ENCODE data around the gene NRXN3. TPM values are rescaled to one million over a fixed set of nuclear protein-coding genes. Genes with fewer than 3 reads are reported as not detected.

NRXN3 gene
- total RNA-seq, 1 donor from 2014 or later: 35.6 TPM

DNA sequence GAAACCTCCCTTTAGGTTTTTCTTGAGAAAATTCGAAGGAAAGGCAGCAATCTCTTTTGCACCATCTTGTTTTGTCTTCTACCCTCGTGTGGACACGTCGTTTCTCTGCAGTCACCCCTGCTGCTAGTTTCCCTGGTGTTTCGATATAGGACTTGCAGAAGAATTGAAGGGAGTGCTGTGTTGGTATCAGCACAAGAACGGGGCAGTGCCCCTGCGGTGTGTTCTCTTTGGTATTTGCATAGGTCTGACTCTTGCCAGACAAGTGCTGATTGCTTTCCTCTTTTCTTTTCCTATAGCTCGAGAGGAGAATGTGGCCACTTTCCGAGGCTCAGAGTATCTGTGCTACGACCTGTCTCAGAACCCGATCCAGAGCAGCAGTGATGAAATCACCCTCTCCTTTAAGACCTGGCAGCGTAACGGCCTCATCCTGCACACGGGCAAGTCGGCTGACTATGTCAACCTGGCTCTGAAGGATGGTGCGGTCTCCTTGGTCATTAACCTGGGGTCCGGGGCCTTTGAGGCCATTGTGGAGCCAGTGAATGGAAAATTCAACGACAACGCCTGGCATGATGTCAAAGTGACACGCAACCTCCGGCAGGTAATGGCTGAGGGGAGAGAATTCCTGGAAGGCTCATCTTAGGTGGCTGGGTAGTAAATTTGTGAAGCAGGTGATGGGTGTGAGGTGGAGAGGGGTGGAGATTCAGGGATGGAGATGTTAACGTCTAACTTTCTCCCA, 474.8 kb downstream of the NRXN3 start:
- DNase-seq: no peak

DNA sequence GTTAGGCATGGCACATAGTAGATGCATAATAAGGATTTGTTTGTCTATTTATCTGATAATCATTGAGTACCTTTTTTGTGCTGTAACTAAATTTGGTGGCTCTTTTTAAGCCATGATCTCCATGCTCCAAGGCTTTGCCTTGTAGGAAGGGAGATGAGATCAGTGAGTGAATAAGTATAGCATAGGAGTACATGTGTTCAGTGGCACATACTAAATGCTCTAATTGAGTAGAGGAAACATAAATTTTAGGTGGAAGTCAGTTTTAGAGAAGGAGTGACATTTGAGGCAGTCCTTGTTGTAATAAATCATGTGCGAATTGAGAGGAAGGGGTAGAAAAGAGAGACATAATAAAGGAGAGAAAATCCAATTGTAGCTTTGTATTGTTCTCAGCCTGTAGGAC, 482.6 kb downstream of the NRXN3 start:
- no peak for DNase-seq

GRCh38 chr14:78653173-78653572, 483.0 kb downstream of the NRXN3 start:
- DNase-seq: no peak

GRCh38 chr14:78657451-78657850, 487.3 kb downstream of the NRXN3 start:
- no peak for DNase-seq

DNA sequence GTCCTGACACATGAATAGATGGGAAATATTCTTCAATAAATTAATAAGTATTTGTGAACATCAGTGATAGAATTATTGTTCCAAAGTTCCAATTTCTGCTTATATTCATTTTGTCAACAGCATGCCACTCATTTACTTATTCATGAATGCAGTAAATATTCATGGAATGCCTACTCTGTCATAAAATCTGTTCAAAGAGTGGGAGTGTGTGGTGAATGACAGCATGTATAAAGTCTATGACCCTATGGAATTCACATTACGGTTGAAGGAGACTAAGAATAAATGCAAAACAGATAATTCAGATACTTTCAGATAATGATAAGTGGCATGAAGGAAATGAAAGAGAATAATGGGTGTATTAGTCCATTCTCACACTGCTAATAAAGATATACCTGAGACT, 494.7 kb downstream of the NRXN3 start:
- no peak for DNase-seq

DNA sequence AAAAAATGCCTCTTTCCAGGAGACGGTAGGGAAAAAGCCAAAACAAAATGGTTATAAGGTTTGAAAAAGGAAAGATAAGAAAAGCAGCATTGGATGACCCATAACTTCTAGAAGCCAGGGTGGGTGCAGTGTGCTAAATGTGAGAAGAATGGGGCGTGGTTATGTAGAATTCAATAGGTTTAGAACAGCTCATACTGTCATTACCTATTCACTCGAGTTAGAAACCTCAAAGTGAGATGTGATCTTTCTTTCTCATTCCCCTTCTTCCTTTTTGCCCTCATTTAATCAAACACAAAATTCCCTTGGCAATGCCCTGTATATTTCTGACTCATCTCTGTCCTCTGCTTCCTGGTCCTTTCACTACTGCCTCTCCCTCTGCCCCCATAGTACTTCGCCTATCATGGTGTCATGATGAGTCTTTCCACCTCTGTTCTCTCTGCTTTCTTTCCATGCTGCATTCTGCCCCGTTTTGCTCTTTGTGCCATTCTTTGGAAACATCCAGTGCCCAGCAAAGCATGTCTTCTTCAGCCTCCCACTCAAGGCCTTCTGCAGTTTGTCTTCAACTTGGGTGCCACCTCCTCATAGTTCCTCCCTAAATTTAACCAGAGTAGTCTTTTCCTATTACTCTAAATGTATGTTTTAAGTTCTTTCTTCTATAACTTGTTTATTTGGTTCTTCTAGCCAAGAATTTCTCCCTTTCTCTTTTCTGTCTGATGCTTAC, 496.3 kb downstream of the NRXN3 start:
- DNase-seq: peak; percentile 13

GRCh38 chr14:78667141-78667540, 497.0 kb downstream of the NRXN3 start:
- DNase-seq: no peak

DNA sequence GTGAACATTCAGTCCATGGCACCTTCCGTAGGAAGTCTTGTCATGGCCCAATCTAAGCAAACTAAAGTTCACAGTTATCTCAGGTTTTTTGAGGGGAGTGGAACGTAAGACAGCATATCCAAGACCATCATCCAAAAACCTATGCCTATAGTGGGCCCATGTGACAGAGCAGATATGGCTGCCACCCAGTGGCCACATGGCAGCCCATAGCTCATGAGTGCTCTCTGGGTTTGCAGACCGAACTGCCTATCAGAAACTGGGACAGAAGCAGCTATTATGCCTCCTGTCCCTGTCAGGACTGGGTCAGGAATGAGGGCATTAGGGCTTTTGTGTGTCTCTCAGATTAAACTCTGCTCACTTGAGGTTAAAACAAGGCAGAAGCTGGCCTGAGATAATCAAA, 503.7 kb downstream of the NRXN3 start:
- no peak for DNase-seq

DNA sequence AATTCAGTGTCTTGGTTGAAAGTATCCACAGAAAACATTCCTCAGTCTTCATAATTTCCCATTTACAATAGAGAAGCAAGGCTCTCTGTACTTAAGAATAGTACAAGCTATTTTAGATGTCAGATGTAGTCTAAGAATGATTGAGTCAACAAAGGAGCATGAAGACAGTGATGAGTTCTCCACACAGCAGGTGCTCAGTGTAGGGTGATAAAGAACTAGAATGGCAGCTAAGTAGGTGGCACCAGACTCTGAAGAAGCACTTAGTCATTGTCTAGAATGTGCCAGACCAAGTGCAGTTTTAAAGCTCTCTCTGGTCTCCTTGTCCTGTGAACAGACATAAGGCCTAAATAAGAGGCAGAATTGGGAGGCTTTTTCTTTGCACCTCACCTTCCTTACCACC, 504.6 kb downstream of the NRXN3 start:
- no peak for DNase-seq

DNA sequence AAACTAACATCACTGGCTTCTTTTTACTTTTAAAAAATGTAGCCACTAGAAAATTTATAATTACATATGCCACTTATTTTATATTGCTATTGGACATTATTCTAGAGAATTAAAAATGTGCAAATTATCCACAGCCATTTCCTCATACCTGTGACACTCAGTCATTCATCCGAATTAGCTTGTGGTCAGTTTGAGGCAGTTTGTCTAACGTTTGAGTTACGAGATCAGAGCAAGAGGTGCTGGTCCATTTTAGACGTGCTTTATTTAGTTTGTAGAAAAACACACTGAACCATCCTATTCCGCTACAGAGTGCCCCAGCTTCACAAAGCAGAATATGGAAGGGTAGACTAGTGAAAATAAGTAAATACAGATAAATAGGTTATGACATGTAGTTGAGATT, 513.0 kb downstream of the NRXN3 start:
- DNase-seq: no peak

- DNase-seq: no peak
These were observed 513.8 kb downstream of the NRXN3 start for GRCh38 chr14:78683981-78684380.

DNA sequence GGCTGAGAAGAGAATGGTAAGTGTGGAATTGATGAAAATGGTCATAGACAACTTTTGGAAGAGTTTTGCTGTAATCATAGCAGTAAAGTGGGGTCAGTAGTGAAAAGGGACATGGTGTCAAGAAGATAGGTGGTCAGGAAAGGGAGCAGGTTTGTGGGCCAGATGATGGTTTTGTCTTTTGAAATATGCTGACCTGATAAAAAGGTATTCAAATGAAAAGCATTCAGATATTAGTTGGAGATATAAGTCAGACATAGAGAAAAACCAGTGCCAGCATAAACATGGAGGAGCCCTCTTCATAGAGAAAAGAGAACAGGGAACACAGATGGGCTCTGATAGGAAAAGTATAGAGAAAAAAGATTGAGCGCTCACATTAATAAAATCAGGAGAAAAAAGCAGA, 518.3 kb downstream of the NRXN3 start:
- DNase-seq: no peak

- DNase-seq: no peak
These were observed 520.7 kb downstream of the NRXN3 start for GRCh38 chr14:78690836-78691235.

GRCh38 chr14:78697341-78697740, 527.2 kb downstream of the NRXN3 start:
- DNase-seq: no peak

DNA sequence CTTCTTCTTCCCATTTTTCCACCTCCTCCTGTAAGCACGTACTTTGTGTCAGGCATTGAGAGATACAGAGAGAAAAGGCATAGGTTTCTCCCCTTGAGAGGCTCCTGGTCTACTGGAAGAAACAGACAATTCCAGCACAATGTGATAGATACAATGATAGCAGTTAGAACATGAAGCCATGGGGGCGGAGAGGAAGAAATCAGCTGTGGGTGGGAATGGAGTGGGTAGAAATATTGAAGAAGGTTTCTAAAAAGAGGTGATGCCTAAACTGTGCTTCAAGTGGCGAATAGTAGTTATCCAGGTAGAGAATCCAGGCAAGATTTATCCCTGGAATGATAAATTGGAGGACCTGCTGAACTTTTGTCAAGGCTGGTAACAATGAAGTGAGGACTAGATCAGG, 528.8 kb downstream of the NRXN3 start:
- no peak for DNase-seq

DNA sequence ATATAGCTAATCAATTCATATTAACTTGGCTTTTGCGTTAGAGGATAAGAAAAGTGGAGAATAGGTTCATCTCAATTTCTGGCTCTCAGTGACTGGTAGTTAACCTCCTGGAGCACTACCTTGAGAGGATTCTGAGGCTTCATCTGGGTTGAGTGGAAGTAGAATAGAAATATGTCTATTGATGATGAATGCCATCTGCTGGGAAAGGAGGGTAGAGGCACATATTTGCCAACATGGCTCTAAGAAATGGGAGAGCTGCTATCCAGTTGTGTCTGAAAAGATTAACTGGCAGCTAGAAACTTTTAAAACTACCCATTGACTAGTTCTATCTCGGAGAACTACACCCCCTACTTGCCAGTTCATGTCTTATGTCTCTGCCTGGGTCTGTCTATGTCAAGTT, 530.1 kb downstream of the NRXN3 start:
- DNase-seq: no peak

GRCh38 chr14:78701246-78701645, 531.1 kb downstream of the NRXN3 start:
- no peak for DNase-seq

DNA sequence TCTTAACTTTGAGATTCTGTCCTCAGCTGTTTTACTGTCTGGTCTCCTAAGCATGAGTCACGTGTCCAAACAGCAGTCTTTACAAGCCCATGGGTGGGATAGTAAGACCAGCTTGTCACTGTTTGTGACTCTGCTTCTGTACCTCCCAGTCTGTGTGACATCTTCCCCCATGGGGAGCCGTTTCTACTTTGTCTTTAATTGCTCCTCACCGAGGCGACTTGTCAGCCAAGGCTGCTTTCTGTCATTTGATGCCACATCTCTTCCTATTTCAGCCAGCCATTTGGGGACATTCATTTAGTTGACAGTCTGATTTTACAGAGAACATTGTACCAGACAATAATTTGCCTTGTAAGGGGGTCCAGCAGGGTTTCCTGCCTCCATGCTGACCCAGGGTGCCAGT, 534.8 kb downstream of the NRXN3 start:
- DNase-seq: no peak

DNA sequence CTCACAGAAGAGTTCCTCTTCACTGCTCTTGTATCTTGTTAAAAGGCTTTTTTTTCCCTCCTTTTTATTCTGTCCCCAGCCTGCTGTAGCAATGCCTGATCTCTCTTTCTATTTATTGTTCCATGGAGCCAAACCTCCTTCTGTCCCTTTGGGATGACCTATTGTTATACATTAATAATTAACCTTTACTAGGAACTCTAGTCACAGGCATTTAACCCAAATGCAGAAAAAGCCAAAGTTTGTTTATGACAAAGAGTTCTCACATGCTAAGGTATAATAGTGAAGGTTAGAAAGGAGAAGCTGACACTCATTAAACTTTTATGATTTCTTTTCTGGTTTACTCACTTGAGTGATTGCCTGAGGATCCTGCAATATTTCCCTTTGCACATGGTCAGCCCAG, 535.8 kb downstream of the NRXN3 start:
- DNase-seq: no peak

GRCh38 chr14:78709795-78710557, 539.8 kb downstream of the NRXN3 start:
- DNase-seq: no peak

DNA sequence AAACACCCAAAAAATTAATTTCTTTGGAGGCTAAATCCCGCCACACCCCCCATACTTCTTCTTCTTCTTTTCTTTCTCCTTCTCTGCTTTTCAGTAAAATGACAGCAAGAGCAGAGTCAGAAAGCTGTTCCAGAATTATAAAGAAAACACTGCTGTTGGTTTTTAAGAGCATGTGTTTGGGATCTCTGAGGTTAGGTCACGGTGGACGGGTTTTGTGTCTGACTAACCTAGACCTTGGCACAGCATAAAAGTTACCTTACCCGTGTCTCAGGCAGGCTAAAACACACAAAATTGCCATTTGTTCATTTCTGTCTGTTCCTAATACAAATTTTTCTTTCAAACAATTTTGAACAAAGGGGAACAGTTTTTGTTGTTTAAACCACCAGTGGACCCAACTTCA, 540.8 kb downstream of the NRXN3 start:
- DNase-seq: no peak

- no peak for DNase-seq
These were observed 543.5 kb downstream of the NRXN3 start for GRCh38 chr14:78713716-78714115.

DNA sequence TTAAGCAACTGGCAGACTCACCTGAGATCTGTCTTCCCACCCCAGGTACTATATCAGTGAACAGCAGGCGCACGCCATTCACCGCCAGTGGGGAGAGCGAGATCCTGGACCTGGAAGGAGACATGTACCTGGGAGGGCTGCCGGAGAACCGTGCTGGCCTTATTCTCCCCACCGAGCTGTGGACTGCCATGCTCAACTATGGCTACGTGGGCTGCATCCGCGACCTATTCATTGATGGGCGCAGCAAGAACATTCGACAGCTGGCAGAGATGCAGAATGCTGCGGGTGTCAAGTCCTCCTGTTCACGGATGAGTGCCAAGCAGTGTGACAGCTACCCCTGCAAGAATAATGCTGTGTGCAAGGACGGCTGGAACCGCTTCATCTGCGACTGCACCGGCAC, 544.5 kb downstream of the NRXN3 start:
- DNase-seq: no peak
